ENCODE results near the gene SLC41A3.

- TF ChIP-seq FOS (IDR thresholded peaks at IDR 0.05; ENCODE audit: borderline replicate concordance, extremely low read depth, insufficient read length), result no peak
- TF ChIP-seq FOXK2 (IDR thresholded peaks at IDR 0.05), result no peak
- no peak for TF ChIP-seq CUX1 (IDR thresholded peaks at IDR 0.05; ENCODE audit: insufficient replicate concordance, low read depth, low read length)
- no peak for TF ChIP-seq CTCF (IDR thresholded peaks at IDR 0.05 in 2 of 3, conservative IDR thresholded peaks at IDR 0.05 in 1 of 3; ENCODE audit: control insufficient read depth in 2 of 3, extremely low read depth in 1 of 3, insufficient read depth in 1 of 3, low read depth in 3 of 3, low read length in 3 of 3)
- no peak for TF ChIP-seq JUNB (IDR thresholded peaks at IDR 0.05)
- no peak for TF ChIP-seq SPI1 (IDR thresholded peaks at IDR 0.05; ENCODE audit: borderline replicate concordance, insufficient read depth, low read depth, low read length)
- TF ChIP-seq RCOR1 (conservative IDR thresholded peaks at IDR 0.05; ENCODE audit: low read depth, low read length), result no peak
- no peak for TF ChIP-seq TCF3 (IDR thresholded peaks at IDR 0.05; ENCODE audit: borderline replicate concordance, insufficient read depth, low read depth, low read length)
- no peak for TF ChIP-seq RFX5 (IDR thresholded peaks at IDR 0.05; ENCODE audit: low read depth, low read length)
- TF ChIP-seq ETV6 (conservative IDR thresholded peaks at IDR 0.05 in 1 of 2, IDR thresholded peaks at IDR 0.05 in 1 of 2; ENCODE audit: borderline replicate concordance in 1 of 2, low read depth in 1 of 2), result no peak
- TF ChIP-seq MEF2A (IDR thresholded peaks at IDR 0.05; ENCODE audit: insufficient read depth, low read depth, low read length), result no peak
- TF ChIP-seq ZNF24 (IDR thresholded peaks at IDR 0.05), result no peak
- TF ChIP-seq NFYA (IDR thresholded peaks at IDR 0.05; ENCODE audit: borderline replicate concordance, low read depth, low read length), result no peak
- TF ChIP-seq ELK1 (IDR thresholded peaks at IDR 0.05; ENCODE audit: low read depth, low read length), result no peak
Measured at GRCh38 chr3:126015075-126015474, 68.8 kb downstream of the SLC41A3 start.
